IMR-90 (cell line): ENCODE results near the gene DDHD1.

Experiments
- BHLHE40 ChIP-seq: fragments of 150-350 bp; IDR thresholded peaks from 2 replicates; pipeline ENCODE4 v1.6.1; 2016; ENCODE audit warnings: mild to moderate bottlenecking, low read depth, low read length
- CHD1 ChIP-seq: IDR thresholded peaks from 2 replicates; pipeline ENCODE4 v1.6.1; 2012; ENCODE audit warnings: low read depth, low read length, improper control_type of control experiment
- CTCF ChIP-seq: conservative IDR thresholded peaks from 2 replicates; pipeline ENCODE4 v1.5.1; 2012; ENCODE audit warnings: mild to moderate bottlenecking, low read depth, low read length, improper control_type of control experiment
- FOS ChIP-seq: fragments of 150-350 bp; IDR thresholded peaks from 2 replicates; pipeline ENCODE4 v1.6.1; 2016; ENCODE audit warnings: low read depth, low read length
- MAFK ChIP-seq: IDR thresholded peaks from 2 replicates; pipeline ENCODE4 v1.6.1; 2012; ENCODE audit warnings: low read depth, low read length, improper control_type of control experiment
- MXI1 ChIP-seq: IDR thresholded peaks from 2 replicates; pipeline ENCODE4 v1.6.1; 2012; ENCODE audit warnings: low read depth, mild to moderate bottlenecking, low read length, moderate library complexity, borderline replicate concordance
- NFE2L2 ChIP-seq: fragments of 150-350 bp; IDR thresholded peaks from 2 replicates; pipeline ENCODE4 v1.6.1; 2016; ENCODE audit warnings: low read depth, mild to moderate bottlenecking, low read length
- POLR2A ChIP-seq: IDR thresholded peaks from 2 replicates; pipeline ENCODE4 v1.6.1; 2012; ENCODE audit warnings: mild to moderate bottlenecking, low read depth, low read length
- RAD21 ChIP-seq: IDR thresholded peaks from 2 replicates; pipeline ENCODE4 v1.6.1; 2012; ENCODE audit warnings: low read length, improper control_type of control experiment
- RCOR1 ChIP-seq: IDR thresholded peaks from 2 replicates; pipeline ENCODE4 v1.6.1; 2012; ENCODE audit warnings: mild to moderate bottlenecking, low read length, improper control_type of control experiment; ENCODE audit not compliant: insufficient replicate concordance
- SMC3 ChIP-seq: fragments of 150-350 bp; IDR thresholded peaks from 2 replicates; pipeline ENCODE4 v1.6.1; 2016; ENCODE audit warnings: low read depth, mild to moderate bottlenecking, antibody characterized with exemption, low read length, moderate library complexity
- USF2 ChIP-seq: fragments of 150-350 bp; IDR thresholded peaks from 2 replicates; pipeline ENCODE4 v1.6.1; 2017; ENCODE audit warnings: mild to moderate bottlenecking, antibody characterized with exemption, low read length, low read depth

GRCh38 chr14:53140585-53140984 lies 12.5 kb downstream of the DDHD1 start:
- TF ChIP-seq POLR2A: no peak
- no peak for TF ChIP-seq BHLHE40
- TF ChIP-seq CHD1: no peak
- TF ChIP-seq CTCF: no peak
- TF ChIP-seq RCOR1: no peak
- no peak for TF ChIP-seq RAD21
- TF ChIP-seq MXI1: no peak
- no peak for TF ChIP-seq FOS
- TF ChIP-seq USF2: no peak
- no peak for TF ChIP-seq MAFK
- no peak for TF ChIP-seq SMC3
- no peak for TF ChIP-seq NFE2L2
